ENCODE data around the gene ANKH.

GRCh38 chr5:14744296-14745187, 127.0 kb downstream of the ANKH start:
- TF ChIP-seq CTCF (IDR thresholded peaks at IDR 0.05) (no peak), POLR2A (IDR thresholded peaks at IDR 0.05) (no peak)
